Skin of body (tissue), 2 donors: ENCODE measurements around the gene OSBPL9. TPM values are rescaled to one million over a fixed set of nuclear protein-coding genes. Genes with fewer than 3 reads are reported as not detected.
A peak's percentile ranks its signal among the peaks of the same experiment; 100 is the strongest.

Experiments used
- DNase-seq: peaks from one replicate; lab custom pipeline; 2025; lab: John Stamatoyannopoulos, UW
- total RNA-seq: library from RNA; depleted of rRNA; stranded (reverse); fragments of >200 nt; gene quantifications from one replicate; pipeline ENCODE4 v1.2.3, GENCODE V29; 2014

Gene OSBPL9
- total RNA-seq, 1 donor from 2014 or later: 75.8 TPM

- DNase-seq: peak; percentile 47
These were observed 118.2 kb downstream of the OSBPL9 start for GRCh38 chr1:51734896-51735745.

GRCh38 chr1:51735746-51736254, 118.9 kb downstream of the OSBPL9 start:
- no peak for DNase-seq

- no peak for DNase-seq
These were observed 119.8 kb downstream of the OSBPL9 start for GRCh38 chr1:51736702-51737101.

GRCh38 chr1:51738681-51739080, 121.8 kb downstream of the OSBPL9 start:
- DNase-seq: no peak

GRCh38 chr1:51740652-51741051, 123.8 kb downstream of the OSBPL9 start:
- DNase-seq: no peak

- DNase-seq: no peak
These were observed 124.3 kb downstream of the OSBPL9 start for GRCh38 chr1:51741121-51741681.

- DNase-seq: no peak
These were observed 127.8 kb downstream of the OSBPL9 start for GRCh38 chr1:51744506-51745303.

GRCh38 chr1:51745304-51745570, 128.3 kb downstream of the OSBPL9 start:
- DNase-seq: no peak

GRCh38 chr1:51749151-51749550, 132.3 kb downstream of the OSBPL9 start:
- no peak for DNase-seq

- no peak for DNase-seq
These were observed 133.3 kb downstream of the OSBPL9 start for GRCh38 chr1:51750218-51750617.

GRCh38 chr1:51750729-51751128, 133.8 kb downstream of the OSBPL9 start:
- no peak for DNase-seq

- DNase-seq: no peak
These were observed 135.4 kb downstream of the OSBPL9 start for GRCh38 chr1:51752073-51752948.

- no peak for DNase-seq
These were observed 137.1 kb downstream of the OSBPL9 start for GRCh38 chr1:51753969-51754368.

- no peak for DNase-seq
These were observed 137.8 kb downstream of the OSBPL9 start for GRCh38 chr1:51754666-51755065.

GRCh38 chr1:51755437-51755836, 138.5 kb downstream of the OSBPL9 start:
- DNase-seq: no peak

- DNase-seq: no peak
These were observed 139.4 kb downstream of the OSBPL9 start for GRCh38 chr1:51756290-51756689.

GRCh38 chr1:51758310-51758709, 141.4 kb downstream of the OSBPL9 start:
- no peak for DNase-seq

- DNase-seq: no peak
These were observed 144.0 kb downstream of the OSBPL9 start for GRCh38 chr1:51760872-51761271.

- DNase-seq: no peak
These were observed 144.5 kb downstream of the OSBPL9 start for GRCh38 chr1:51761351-51761750.

- DNase-seq: peak; percentile 66
These were observed 152.2 kb downstream of the OSBPL9 start for GRCh38 chr1:51768971-51769588.

GRCh38 chr1:51776408-51776807, 159.5 kb downstream of the OSBPL9 start:
- DNase-seq: no peak
